GF-D8 (cell line): ENCODE results near the gene CAMK2G.
"Not testable (repeated sequence)": the region's sequence is repeated elsewhere in the genome, so short reads cannot be mapped to it uniquely, and the experiment has no call there.

Source experiments
- DNase-seq: peaks from one replicate; lab custom pipeline; 2025; lab: John Stamatoyannopoulos, UW

CAMK2G gene

DNA sequence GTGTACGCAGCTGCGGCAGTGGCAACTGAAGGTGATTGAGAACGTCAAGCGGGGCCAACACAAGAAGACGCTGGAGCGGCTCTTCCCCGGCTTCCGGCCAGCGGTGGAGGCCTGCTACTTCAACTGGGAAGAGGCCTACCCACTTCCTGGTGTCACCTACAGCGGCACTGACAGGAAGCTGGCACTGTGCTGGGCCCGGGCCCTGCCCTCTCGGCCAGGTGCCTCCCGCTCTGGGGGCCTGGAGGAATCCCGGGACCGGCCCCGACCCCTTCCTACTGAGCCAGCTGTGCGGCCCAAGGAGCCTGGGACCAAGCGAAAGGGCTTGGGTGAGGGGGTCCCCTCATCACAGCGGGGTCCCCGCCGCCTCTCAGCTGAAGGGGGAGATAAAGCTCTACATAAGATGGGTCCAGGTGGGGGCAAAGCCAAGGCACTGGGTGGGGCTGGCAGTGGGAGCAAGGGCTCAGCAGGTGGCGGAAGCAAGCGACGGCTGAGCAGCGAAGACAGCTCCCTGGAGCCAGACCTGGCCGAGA is 82.4 kb downstream of the CAMK2G start:
- DNase-seq, result no peak

GRCh38 chr10:73790886-73791625 is 83.3 kb downstream of the CAMK2G start:
- no peak for DNase-seq

DNA sequence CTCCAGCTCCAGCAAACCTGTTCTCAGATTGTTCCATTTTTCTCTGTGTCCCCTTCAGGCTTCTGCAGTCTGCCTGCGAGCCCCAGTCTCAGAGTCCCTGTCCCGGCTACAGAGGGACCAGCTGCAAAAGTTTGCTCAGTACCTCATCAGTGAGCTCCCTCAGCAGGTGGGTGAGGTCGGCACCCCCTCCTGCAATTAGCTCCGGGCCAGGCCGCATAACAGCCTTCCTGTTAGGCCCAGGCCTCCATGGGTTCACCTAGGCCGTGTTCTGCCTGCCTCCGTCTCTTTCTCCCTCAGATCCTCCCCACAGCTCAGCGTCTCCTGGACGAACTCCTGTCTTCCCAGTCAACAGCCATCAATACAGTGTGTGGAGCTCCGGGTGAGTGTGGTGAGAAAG is 84.7 kb downstream of the CAMK2G start:
- DNase-seq, result no peak

- no peak for DNase-seq
Observed at GRCh38 chr10:73788864-73789658, 85.3 kb downstream of the CAMK2G start.

DNA sequence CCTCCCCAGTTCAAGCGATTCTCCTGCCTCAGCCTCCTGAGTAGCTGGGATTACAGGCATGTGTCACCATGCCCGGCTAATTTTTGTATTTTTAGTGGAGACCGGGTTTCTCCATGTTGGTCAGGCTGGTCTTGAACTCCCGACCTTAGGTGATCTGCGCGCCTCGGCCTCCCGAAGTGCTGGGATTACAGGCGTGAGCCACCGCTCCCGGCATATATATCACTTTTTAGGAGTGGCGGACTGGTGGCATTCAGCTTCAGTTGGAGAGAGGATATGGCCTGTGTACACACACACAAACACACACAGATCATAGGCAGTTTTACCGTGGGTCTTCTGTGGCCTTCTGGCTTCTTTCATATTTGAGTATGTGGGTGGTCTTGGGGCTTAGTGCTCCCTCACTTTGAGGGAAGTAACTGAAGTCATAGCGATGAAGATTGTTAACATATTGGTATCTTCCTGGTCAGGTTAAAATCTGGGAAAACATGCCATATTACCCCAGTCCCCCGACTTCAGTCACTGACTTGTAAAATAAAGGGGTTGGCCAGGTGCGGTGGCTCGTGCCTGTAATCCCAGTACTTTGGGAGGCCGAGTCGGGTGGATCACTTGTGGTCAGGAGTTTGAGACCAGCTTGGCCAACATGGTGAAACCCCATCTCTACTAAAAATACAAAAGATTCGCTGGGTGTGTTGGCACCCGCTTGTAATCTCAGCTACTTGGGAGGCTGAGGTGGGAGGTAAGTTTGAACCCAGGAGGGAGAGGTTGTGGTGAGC is 87.1 kb downstream of the CAMK2G start:
- not testable (repeated sequence) for DNase-seq

GRCh38 chr10:73786512-73786885 is 87.9 kb downstream of the CAMK2G start:
- no peak for DNase-seq

DNA sequence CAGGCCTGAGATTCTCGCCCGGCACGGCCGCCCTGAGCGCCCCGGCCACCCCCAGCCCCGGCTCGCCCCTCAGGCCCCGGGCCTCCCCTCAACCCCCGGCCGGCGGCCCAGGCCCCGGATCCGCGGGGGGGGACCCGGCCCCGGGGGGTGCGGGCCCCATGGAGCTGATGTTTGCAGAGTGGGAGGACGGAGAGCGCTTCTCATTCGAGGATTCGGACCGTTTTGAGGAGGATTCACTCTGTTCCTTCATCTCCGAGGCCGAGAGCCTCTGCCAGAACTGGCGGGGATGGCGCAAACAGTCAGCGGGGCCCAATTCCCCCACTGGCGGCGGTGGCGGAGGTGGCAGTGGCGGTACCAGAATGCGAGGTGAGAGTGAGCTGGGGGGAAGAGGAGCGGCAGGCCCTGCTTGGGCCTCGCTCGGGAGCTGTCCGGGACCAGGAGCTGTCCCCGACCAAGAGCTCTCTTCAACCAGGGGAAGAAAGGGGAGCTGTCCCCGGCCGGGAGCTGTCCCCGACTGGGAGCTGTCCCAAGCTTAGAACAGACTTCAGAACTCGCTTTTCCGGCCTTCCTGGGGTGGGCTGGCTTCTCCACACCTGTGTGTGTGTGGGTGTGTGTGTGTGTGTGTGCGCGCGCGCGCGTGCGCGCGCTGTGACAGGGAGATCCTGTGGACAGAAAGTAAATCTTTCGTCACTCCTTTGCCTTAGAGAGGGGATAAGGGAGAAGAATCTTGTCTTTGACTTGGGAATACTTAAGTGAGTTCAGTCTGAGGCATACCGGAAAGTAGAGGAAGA is 88.4 kb downstream of the CAMK2G start:
- DNase-seq, result no peak

DNA sequence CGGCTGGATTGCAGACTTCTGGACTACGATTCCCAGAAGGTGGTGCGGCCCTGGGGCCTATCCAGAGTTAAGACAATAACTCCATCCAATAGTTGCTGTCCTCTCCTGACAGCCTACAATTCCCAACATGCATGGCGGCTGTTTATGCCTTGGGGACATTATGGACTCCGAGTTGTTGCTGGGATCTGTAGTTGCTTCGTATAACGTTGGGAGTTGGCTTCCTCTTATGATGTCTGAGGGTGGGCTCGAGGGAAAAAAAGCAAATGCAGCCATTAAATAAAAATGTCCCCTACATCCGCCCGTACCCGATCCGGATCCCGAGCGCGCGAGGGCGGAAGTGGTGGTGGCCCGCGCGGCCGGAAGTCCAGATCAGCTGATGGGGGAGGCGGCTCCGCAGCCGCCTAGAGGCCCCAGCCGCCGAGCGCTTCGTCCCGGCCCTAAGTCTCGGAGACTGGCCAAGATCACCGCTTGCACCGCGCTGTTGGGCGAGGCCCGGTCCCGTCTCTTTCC is 89.1 kb downstream of the CAMK2G start, which contains the start of gene ZSWIM8:
Gene ZSWIM8, plus strand, starts transcription at position 396 of the 510 bp plus-strand sequence. CDS start 273 bp downstream, outside the sequence.
- DNase-seq, result peak; percentile 90

GRCh38 chr10:73782749-73783085 is 91.6 kb downstream of the CAMK2G start:
- DNase-seq, result no peak

DNA sequence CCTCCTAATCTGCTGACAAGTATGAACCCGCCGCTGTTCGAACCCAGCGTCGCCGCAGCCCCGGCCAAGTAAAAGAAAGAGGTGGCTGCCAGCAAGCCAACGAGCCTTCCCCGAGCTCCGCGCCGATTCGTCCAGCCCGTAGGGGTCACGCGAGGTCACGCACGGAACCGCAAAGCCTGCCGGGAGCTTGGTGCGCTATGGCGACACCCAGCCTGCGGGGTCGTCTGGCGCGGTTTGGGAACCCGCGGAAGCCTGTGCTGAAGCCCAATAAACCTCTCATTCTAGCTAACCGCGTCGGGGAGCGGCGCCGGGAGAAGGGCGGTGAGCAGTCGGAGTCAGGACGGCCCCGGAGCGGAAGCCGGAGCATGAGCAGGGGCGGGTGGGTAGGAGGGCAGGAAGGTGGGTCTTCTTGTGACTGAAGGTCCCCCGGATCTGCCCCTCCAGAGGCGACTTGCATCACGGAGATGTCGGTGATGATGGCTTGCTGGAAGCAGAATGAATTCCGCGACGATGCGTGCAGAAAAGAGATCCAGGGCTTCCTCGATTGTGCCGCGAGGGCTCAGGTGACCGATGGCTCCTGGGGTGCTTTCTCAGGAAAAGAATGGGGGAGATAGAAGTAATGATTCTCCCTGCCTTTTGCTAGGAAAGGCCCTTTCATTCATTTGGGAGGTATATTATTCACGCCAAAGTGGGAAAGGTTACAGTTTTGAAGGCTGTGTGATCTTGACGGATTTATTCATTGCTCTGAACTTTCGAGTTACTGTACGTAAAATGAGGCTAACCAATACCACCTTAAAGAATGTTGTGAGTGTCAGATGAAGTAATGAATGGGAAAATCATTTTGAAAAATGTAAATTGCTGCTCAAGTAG is 92.2 kb downstream of the CAMK2G start, which contains the start of gene CHCHD1:
Gene CHCHD1, plus strand, starts transcription at position 170 of the 870 bp plus-strand sequence. Its CDS starts 28 bp downstream, at position 198.
- DNase-seq, result peak; percentile 70

- no peak for DNase-seq
Observed at GRCh38 chr10:73781548-73781878, 92.8 kb downstream of the CAMK2G start.

GRCh38 chr10:73780966-73781365 is 93.4 kb downstream of the CAMK2G start:
- no peak for DNase-seq

DNA sequence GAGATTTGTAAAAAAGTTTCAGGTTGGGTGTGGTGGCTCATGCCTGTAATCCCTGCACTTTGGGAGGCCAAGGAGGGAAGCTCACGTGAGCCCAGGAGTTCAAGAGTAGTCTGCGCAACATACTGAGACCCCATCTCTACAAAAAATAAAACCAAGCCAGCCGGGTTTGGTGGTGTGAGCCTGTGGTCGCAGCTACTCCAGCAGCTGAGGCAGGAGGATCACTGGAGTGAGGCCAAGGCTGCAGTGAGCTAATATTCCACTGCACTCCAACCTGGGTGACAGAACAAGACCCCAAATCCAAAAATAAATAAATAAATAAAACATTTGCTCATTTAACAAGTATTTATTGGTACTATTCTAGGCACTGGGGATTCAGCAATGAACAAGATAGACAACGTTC is 94.1 kb downstream of the CAMK2G start:
- no peak for DNase-seq

DNA sequence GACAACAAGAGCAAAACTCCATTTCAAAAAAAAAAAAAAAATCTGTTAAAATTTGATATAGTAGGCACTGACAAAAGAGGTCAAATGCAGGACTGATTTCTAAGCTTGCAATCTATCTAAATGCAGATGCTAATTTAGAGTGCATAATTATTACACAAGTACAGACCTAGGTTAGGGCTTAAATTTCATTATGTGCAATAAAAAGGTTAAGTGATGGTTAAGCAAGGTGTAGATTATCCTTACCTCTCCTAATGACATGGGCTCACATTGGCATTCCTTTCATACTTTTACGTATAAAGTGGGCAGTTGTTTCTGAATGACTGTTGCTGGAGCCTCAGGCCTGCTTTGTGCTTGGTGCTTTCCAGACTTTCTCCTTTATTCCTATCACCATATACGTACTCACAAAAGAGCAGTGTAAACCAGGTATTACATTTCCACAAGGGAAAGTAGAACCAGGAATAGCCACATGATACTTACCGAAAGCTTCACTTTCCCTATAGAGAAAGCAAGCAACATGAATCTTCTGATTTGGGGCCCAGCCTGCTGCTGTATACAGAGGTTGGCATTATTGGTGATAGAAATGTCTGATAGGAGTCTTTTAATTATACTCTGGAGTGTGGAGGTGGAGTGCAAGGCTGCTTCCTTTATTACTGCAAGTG is 94.7 kb downstream of the CAMK2G start:
- DNase-seq, result no peak

DNA sequence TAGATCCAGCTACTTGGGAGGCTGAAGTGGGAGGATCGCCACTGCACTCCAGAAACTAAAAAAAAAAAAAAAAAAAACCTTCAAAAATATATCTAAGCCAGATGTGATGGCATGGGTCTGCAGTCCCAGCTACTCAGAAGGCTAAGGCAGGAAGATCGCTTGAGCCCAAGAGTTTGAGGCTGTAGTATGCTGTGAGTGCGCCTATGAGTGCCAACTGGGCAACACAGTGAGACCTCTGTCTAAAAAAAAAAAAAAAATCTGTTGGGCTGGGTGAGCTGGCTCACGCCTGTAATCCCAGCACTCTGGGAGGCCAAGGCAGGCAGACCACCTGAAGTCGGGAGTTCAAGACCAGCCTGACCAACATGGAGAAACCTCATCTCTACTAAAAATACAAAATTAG is 95.3 kb downstream of the CAMK2G start:
- DNase-seq, result no peak

- no peak for DNase-seq
Observed at GRCh38 chr10:73774637-73775036, 99.7 kb downstream of the CAMK2G start.

DNA sequence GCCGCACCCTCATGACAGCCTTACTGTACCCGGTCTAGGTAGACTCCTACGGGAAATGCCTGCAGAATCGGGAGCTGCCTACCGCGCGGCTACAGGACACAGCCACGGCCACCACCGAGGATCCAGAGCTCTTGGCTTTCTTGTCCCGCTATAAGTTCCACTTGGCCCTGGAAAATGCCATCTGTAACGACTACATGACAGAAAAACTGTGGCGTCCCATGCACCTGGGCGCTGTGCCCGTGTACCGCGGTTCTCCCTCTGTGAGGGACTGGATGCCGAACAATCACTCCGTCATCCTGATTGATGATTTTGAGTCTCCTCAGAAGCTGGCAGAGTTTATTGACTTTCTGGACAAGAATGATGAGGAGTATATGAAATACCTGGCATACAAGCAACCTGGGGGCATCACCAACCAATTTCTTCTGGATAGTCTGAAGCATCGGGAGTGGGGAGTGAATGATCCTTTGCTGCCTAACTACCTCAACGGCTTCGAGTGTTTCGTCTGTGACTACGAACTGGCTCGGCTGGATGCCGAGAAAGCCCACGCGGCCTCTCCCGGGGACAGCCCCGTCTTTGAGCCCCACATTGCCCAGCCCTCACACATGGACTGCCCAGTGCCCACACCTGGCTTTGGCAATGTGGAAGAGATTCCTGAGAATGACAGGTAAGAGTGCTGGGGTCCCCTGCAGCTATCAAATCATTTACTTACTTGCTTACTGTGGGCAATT is 101.0 kb downstream of the CAMK2G start:
- no peak for DNase-seq

DNA sequence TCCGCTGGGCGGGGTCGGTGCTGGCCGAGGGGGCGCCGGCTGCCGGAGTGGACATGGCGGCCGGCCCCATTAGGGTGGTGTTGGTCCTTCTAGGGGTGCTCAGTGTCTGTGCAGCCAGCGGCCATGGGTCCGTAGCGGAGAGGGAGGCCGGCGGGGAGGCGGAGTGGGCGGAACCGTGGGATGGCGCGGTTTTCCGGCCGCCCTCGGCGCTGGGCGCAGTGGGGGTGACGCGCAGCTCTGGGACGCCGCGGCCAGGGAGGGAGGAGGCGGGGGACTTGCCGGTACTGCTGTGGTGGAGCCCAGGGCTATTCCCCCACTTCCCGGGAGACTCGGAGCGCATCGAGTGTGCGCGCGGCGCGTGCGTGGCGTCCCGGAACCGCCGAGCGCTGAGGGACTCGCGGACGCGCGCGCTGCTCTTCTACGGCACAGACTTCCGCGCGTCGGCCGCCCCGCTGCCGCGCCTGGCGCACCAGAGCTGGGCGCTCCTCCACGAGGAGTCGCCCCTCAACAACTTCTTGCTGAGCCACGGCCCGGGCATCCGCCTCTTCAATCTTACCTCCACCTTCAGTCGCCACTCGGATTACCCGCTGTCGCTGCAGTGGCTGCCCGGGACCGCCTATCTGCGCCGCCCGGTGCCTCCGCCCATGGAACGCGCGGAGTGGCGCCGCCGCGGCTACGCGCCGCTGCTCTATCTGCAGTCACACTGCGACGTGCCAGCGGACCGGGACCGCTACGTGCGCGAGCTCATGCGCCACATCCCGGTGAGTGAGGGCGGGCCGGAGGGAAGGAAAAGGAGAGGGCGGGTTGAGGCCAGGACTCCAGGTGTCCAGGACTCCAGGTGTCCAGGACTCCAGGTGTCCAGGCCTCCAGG is 101.8 kb downstream of the CAMK2G start:
- DNase-seq, result peak; percentile 35
